OCI-LY1 (cell line): ENCODE measurements around the gene DLX1.

Experiments used
- H2AFZ ChIP-seq: fragments of 200-600 bp; sonication (generic), shearing (Covaris generic); 2 replicates; pipeline ENCODE4 v1.6.0; 2014; ENCODE audit warnings: antibody characterized with exemption, mild to moderate bottlenecking, low read length
- H3F3A ChIP-seq: fragments of 200-600 bp; sonication (generic), shearing (Covaris generic); 2 replicates; pipeline ENCODE4 v1.6.0; 2014; ENCODE audit warnings: mild to moderate bottlenecking, antibody characterized with exemption, low read length, moderate library complexity; ENCODE audit not compliant: insufficient read depth
- H3K27ac ChIP-seq: fragments of 200-600 bp; sonication (generic); 2 replicates; pipeline ENCODE4 v1.5.1; 2014; ENCODE audit warnings: low read length, mixed run types, mild to moderate bottlenecking, low read depth; ENCODE audit not compliant: poor library complexity, severe bottlenecking
- H3K27me3 ChIP-seq: fragments of 200-600 bp; sonication (generic); 2 replicates; pipeline ENCODE4 v1.6.0; 2014; ENCODE audit warnings: antibody characterized with exemption, mild to moderate bottlenecking, low read length, moderate library complexity; ENCODE audit not compliant: insufficient read depth
- H3K36me3 ChIP-seq: fragments of 200-600 bp; sonication (generic); 2 replicates; pipeline ENCODE4 v1.6.1; 2014; ENCODE audit warnings: mild to moderate bottlenecking, antibody characterized with exemption, low read length, moderate library complexity, mixed read lengths; ENCODE audit not compliant: insufficient read depth
- H3K4me1 ChIP-seq: fragments of 200-600 bp; sonication (generic); 2 replicates; pipeline ENCODE4 v1.5.1; 2014; ENCODE audit warnings: mild to moderate bottlenecking, low read length, moderate library complexity; ENCODE audit not compliant: insufficient read depth, severe bottlenecking
- H3K4me2 ChIP-seq: fragments of 200-600 bp; sonication (generic), shearing (Covaris generic); 2 replicates; pipeline ENCODE4 v1.6.1; 2014; ENCODE audit warnings: low read length
- H3K4me3 ChIP-seq: fragments of 200-600 bp; sonication (generic); 2 replicates; pipeline ENCODE4 v1.5.1; 2014; ENCODE audit warnings: low read length, low read depth, mild to moderate bottlenecking, mixed read lengths; ENCODE audit not compliant: poor library complexity, severe bottlenecking
- H3K79me2 ChIP-seq: fragments of 200-600 bp; shearing (Covaris generic); 2 replicates; pipeline ENCODE4 v1.6.1; 2016; ENCODE audit warnings: mixed run types, low read length, mixed read lengths; ENCODE audit not compliant: insufficient read depth
- H3K9ac ChIP-seq: fragments of 200-600 bp; sonication (generic), shearing (Covaris generic); 2 replicates; pipeline ENCODE4 v1.6.1; 2014; ENCODE audit warnings: mild to moderate bottlenecking, low read length, mixed read lengths
- H3K9me2 ChIP-seq: fragments of 200-600 bp; sonication (generic), shearing (Covaris generic); 2 replicates; pipeline ENCODE4 v1.6.1; 2014; ENCODE audit warnings: low read depth, mild to moderate bottlenecking, low read length, mixed read lengths
- H3K9me3 ChIP-seq: fragments of 200-600 bp; shearing (Covaris generic); 2 replicates; pipeline ENCODE4 v1.6.1; 2014; ENCODE audit warnings: low read length, mixed read lengths
- H4K20me1 ChIP-seq: fragments of 200-600 bp; sonication (generic), shearing (Covaris generic); 2 replicates; pipeline ENCODE4 v1.6.0; 2016; ENCODE audit warnings: mild to moderate bottlenecking, low read length; ENCODE audit not compliant: insufficient read depth
- CTCF ChIP-seq: fragments of 200-600 bp; sonication (generic), shearing (Covaris generic); IDR thresholded peaks from 2 replicates; pipeline ENCODE4 v1.5.1; 2017; ENCODE audit warnings: mild to moderate bottlenecking, antibody characterized with exemption, low read length, moderate library complexity, mixed read lengths
- EZH2 ChIP-seq: fragments of 200-600 bp; sonication (generic), shearing (Covaris generic); IDR thresholded peaks from 2 replicates; pipeline ENCODE4 v1.8.0; 2017; ENCODE audit warnings: borderline replicate concordance, mixed run types, mild to moderate bottlenecking, antibody characterized with exemption, low read length, moderate library complexity, mixed read lengths

The DLX1 gene

DNA sequence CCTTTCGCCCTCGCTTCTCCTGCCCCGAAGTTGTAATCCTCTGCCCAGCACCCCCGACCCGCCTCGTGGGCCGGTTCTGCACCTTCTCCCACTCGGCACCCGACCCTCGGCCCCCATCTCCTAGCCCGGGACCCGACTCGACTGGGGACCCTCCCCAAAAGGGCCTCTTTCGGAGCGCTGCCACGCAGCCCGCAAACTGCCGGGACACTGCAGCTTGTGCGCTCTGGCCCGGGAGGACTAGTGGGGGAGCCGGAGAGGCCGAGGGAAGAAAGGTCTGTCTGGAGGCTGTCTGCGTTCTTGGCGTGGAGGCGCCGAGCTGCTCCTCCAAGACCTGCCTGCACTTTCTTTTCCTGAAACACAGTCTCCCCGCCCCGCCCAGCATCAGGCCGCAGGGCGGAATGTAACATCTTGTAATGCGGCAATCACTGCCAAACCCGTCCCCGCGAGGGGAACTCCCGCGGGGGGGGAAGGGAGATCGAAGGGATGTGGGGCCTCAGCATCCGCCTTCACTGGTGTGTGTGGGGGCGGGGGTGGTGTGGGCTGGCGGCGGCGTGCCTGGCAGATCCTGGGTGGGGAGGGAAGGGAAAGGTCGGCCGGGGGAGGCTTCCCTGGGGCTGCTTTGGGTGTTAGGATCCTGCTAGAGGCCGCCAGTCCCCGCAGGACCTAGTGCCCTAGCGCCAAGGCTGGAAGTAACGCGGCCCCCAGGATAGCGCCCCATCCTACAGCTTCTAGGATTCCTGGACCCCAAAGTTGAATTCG lies 10.0 kb downstream of the DLX1 start:
- H3K27me3 ChIP-seq: no peaks in the 10 kb centered on the region; the same call in 1 of the 2 replicates
- peak overlapping the region; percentile 57 for H3K4me3 ChIP-seq
- H3K9ac ChIP-seq: peak overlapping the region; percentile 16; the same call in 1 of the 2 replicates
- no peaks in the 10 kb centered on the region for H3K36me3 ChIP-seq
- H3K79me2 ChIP-seq: no peaks in the 10 kb centered on the region
- H3F3A ChIP-seq: no peaks in the 10 kb centered on the region
- H2AFZ ChIP-seq: no peak overlapping the region
- H3K9me2 ChIP-seq: no peaks in the 10 kb centered on the region
- H3K9me3 ChIP-seq: no peaks in the 10 kb centered on the region
- H4K20me1 ChIP-seq: no peaks in the 10 kb centered on the region
- H3K27ac ChIP-seq: no peak overlapping the region
- no peak for TF ChIP-seq EZH2
- TF ChIP-seq CTCF: no peak
- peak overlapping the region; percentile 68 for H3K4me2 ChIP-seq
- H3K4me1 ChIP-seq: peaks cover 49% of the 10 kb centered on the region

DNA sequence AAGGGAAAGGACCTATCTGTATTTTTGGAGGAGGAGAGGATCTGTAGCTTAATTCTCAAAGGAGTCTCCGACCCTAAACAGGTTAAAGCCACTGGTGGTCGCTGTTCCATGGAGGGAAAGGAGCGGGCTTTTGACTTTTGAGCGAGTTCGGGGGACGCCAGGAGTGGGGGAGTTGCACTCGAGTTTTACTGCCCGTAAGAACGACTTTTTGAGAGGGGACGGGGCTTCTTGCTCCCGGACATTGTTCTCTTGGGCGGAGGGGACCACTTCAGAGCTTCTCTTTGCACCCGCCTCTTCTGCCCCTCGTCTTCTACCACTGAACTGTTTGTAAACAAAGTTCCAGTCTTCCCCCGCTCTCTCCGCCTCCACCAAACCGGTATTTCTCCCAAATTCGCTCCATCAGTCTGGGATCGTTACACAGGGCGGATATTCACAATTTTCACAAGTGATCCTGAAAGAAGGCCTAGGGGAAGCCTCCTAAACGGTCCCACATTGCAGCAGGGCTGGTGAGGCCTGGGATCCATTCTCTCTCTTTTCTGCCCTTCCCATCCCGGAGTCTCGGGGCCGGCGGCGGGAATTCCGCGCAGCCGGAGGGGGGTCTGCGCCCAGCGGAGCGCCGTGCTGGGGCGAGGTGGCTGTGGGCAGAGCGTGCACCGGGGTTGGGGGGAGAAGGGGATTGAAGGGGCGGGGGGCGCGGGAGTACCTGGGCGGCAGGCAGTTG lies 10.8 kb downstream of the DLX1 start:
- Histone ChIP-seq H3K4me2 (peak overlapping the region; percentile 68), H3K79me2 (no peaks in the 10 kb centered on the region), H3K9me2 (no peaks in the 10 kb centered on the region), H3K27me3 (no peaks in the 10 kb centered on the region; the same call in 1 of the 2 replicates), H3F3A (no peaks in the 10 kb centered on the region), H3K9me3 (no peaks in the 10 kb centered on the region), H3K4me1 (peaks cover 57% of the 10 kb centered on the region), H3K9ac (no peak overlapping the region; the same call in 1 of the 2 replicates), H3K36me3 (no peaks in the 10 kb centered on the region), H3K27ac (no peak overlapping the region), H3K4me3 (peak overlapping the region; percentile 57), H2AFZ (no peak overlapping the region), H4K20me1 (no peaks in the 10 kb centered on the region)
- TF ChIP-seq CTCF (peak; percentile 55), EZH2 (no peak)

DNA sequence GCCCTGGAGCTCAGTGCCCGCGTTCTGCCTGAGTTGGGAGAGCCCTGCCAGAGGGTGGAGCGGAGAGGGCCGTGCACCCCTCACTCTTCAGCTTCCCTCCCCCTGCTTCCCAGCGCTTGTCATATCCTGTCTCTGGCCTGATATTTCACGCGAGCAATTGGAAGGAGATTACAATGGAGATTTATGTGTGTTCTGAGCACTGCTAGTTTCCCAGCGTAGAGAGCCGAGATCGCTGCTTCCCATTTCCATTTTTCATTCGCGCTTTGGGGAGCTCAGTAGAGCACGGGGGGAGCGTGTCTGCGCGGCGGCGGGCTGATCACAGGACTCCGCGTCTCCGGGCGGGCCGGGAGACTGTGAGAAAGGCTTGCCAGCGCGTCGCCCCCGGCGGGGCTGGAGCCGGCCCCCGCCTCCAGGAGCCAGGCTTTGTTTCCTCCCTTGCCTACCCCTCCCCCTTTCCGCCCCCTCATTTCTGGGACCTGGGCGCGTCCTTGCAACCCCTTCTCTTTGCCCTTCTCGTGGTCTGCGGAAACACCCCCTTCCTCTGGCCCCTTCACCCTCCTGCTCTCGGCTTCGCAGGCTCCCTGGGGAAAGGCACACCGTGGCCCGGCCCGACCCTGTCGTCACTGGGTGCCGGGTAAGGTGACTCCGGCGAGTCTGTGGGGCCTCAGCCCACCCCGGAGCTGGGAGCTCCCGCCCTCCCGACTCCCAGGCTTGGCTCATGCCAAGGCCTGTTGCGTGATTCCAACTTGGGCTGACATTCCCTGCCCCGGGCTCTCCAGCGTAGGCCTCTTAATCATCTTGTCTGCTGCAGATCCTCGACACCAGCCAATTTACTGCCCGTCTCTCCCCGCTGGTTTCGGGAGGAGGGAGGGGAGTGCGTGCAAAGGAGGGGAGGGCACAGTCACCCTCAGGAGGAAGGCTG lies 11.6 kb downstream of the DLX1 start:
- peak overlapping the region; percentile 57 for H3K4me3 ChIP-seq
- TF ChIP-seq CTCF (no peak), EZH2 (no peak)
- no peaks in the 10 kb centered on the region for H4K20me1 ChIP-seq
- H3K27ac ChIP-seq: no peak overlapping the region
- no peaks in the 10 kb centered on the region for H3K9me2 ChIP-seq
- no peaks in the 10 kb centered on the region for H3F3A ChIP-seq
- no peaks in the 10 kb centered on the region for H3K36me3 ChIP-seq
- H3K9ac ChIP-seq: no peak overlapping the region; the same call in 1 of the 2 replicates
- H3K4me2 ChIP-seq: peak overlapping the region; percentile 68
- H3K9me3 ChIP-seq: no peaks in the 10 kb centered on the region
- H3K4me1 ChIP-seq: peaks cover 65% of the 10 kb centered on the region
- no peak overlapping the region for H2AFZ ChIP-seq
- H3K27me3 ChIP-seq: no peaks in the 10 kb centered on the region; the same call in 1 of the 2 replicates
- H3K79me2 ChIP-seq: no peaks in the 10 kb centered on the region
